Measurements from ENCODE around the gene USPL1. TPM values are rescaled to one million over a fixed set of nuclear protein-coding genes. Genes with fewer than 3 reads are reported as not detected.
A peak's percentile ranks its signal among the peaks of the same experiment; 100 is the strongest.

Gene USPL1
- total RNA-seq, 2 donors from 2014 or later = 17.9 to 19.3 TPM

GRCh38 chr13:30659980-30660379 is 42.3 kb downstream of the USPL1 start:
- no peak overlapping the region for H3K27ac Mint-ChIP-seq
- Histone ChIP-seq H3K9ac (ENCODE audit: extremely low read depth, low read length, poor library complexity, severe bottlenecking) (no peak overlapping the region), H3K27ac (ENCODE audit: low read depth, low read length) (no peak overlapping the region), H3K9me3 (ENCODE audit: control insufficient read depth, low read length) (no peaks in the 10 kb centered on the region), H3K4me3 (ENCODE audit: low read length) (no peak overlapping the region), H3K4me1 (ENCODE audit: control insufficient read depth, insufficient read depth, low read length) (peaks cover 21% of the 10 kb centered on the region), H3K27me3 (ENCODE audit: control insufficient read depth, insufficient read depth, low read length, poor library complexity, severe bottlenecking) (peaks cover 25% of the 10 kb centered on the region), H3K36me3 (ENCODE audit: control insufficient read depth, insufficient read depth, low read length) (peaks cover 29% of the 10 kb centered on the region)
- no peak overlapping the region for H3K4me3 Mint-ChIP-seq
- TF ChIP-seq, protein P1, sequence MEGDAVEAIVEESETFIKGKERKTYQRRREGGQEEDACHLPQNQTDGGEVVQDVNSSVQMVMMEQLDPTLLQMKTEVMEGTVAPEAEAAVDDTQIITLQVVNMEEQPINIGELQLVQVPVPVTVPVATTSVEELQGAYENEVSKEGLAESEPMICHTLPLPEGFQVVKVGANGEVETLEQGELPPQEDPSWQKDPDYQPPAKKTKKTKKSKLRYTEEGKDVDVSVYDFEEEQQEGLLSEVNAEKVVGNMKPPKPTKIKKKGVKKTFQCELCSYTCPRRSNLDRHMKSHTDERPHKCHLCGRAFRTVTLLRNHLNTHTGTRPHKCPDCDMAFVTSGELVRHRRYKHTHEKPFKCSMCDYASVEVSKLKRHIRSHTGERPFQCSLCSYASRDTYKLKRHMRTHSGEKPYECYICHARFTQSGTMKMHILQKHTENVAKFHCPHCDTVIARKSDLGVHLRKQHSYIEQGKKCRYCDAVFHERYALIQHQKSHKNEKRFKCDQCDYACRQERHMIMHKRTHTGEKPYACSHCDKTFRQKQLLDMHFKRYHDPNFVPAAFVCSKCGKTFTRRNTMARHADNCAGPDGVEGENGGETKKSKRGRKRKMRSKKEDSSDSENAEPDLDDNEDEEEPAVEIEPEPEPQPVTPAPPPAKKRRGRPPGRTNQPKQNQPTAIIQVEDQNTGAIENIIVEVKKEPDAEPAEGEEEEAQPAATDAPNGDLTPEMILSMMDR (conservative IDR thresholded peaks at IDR 0.05) = no peak
- H3K9me3 Mint-ChIP-seq = no peaks in the 10 kb centered on the region
- H3K36me3 Mint-ChIP-seq (ENCODE audit: low read depth) = peaks cover 25% of the 10 kb centered on the region
- WGBS, 2 experiments (ENCODE audit: insufficient coverage in 1 of 2, insufficient read length in 1 of 2) = 77 to 84% methylated on average over 2 to 7 of the region's 7 CpGs
- DNase-seq = peak; percentile 74
- peaks cover 20% of the 10 kb centered on the region for H3K27me3 Mint-ChIP-seq (ENCODE audit: insufficient read depth)
- H3K4me1 Mint-ChIP-seq = peaks cover 34% of the 10 kb centered on the region

DNA sequence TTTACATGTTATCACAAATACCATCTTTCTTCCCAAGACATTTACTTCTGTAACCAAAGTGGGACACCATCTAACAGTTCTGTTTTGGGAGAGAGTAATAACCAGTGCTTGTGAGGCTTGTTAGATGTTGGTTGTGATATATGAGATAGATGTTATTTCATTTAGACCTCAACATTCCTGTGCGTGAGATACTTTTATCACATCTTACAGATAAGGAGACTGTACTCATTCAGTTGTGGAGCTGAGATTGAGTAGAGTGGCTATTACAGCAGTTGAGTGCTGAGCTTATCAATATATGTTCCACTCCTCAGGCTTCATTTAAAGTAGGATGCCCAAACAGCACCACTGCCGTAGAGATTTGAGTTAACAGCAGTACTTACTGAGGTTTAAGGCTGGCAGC is 43.1 kb downstream of the USPL1 start:
- Histone ChIP-seq H3K4me3 (ENCODE audit: low read length) (peak overlapping the region; percentile 19), H3K4me1 (ENCODE audit: control insufficient read depth, insufficient read depth, low read length) (peaks cover 18% of the 10 kb centered on the region), H3K27ac (ENCODE audit: low read depth, low read length) (no peak overlapping the region), H3K9me3 (ENCODE audit: control insufficient read depth, low read length) (no peaks in the 10 kb centered on the region), H3K27me3 (ENCODE audit: control insufficient read depth, insufficient read depth, low read length, poor library complexity, severe bottlenecking) (peaks cover 22% of the 10 kb centered on the region), H3K9ac (ENCODE audit: extremely low read depth, low read length, poor library complexity, severe bottlenecking) (no peak overlapping the region), H3K36me3 (ENCODE audit: control insufficient read depth, insufficient read depth, low read length) (peaks cover 29% of the 10 kb centered on the region)
- Mint-ChIP-seq H3K4me3 (no peak overlapping the region), H3K4me1 (peaks cover 30% of the 10 kb centered on the region), H3K36me3 (ENCODE audit: low read depth) (peaks cover 22% of the 10 kb centered on the region), H3K9me3 (no peaks in the 10 kb centered on the region), H3K27me3 (ENCODE audit: insufficient read depth) (peaks cover 20% of the 10 kb centered on the region), H3K27ac (no peak overlapping the region)
- TF ChIP-seq, protein P1 (conservative IDR thresholded peaks at IDR 0.05) = no peak
- 80 to 91% methylated on average over 1 to 2 of the region's 2 CpGs for WGBS, 2 experiments (ENCODE audit: insufficient coverage in 1 of 2, insufficient read length in 1 of 2)
- DNase-seq = no peak

DNA sequence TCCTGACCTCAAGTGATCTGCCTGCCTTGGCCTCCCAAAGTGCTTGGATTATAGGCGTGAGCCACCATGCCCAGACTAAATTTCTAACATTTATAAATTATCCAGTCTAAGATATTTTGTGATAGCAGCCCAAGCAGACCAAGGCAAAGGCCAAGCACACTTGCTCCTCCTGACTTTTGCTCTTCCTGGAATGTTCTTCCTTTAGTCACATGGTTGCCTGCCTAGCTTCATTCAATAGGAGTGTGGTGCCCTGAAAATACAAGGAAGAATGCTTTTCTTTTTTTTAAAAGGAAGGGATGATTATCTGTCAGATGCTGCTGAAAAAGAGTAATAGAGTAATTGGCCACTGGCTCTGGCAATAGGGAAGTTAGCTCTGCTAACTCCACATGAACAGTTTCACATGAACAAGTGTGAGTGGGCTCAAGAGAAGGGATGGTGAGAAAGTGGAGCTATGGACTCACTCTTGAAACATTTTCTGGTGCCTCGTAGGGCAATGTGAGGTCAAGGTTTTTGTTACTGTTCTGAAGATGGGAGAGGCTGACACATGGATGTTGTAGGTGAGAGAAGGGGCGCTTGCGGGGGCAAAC is 47.1 kb downstream of the USPL1 start:
- Mint-ChIP-seq H3K9me3 (no peaks in the 10 kb centered on the region), H3K4me3 (no peak overlapping the region), H3K36me3 (ENCODE audit: low read depth) (no peaks in the 10 kb centered on the region), H3K4me1 (peaks cover 30% of the 10 kb centered on the region), H3K27ac (no peak overlapping the region), H3K27me3 (ENCODE audit: insufficient read depth) (no peaks in the 10 kb centered on the region)
- DNase-seq = no peak
- Histone ChIP-seq H3K27me3 (ENCODE audit: control insufficient read depth, insufficient read depth, low read length, poor library complexity, severe bottlenecking) (no peaks in the 10 kb centered on the region), H3K27ac (ENCODE audit: low read depth, low read length) (no peak overlapping the region), H3K9ac (ENCODE audit: extremely low read depth, low read length, poor library complexity, severe bottlenecking) (no peak overlapping the region), H3K36me3 (ENCODE audit: control insufficient read depth, insufficient read depth, low read length) (no peaks in the 10 kb centered on the region), H3K4me1 (ENCODE audit: control insufficient read depth, insufficient read depth, low read length) (peaks cover 18% of the 10 kb centered on the region), H3K9me3 (ENCODE audit: control insufficient read depth, low read length) (no peaks in the 10 kb centered on the region), H3K4me3 (ENCODE audit: low read length) (no peak overlapping the region)
- TF ChIP-seq, protein P1 (conservative IDR thresholded peaks at IDR 0.05) = no peak
- 96 to 100% methylated on average over 3 to 4 of the region's 4 CpGs for WGBS, 2 experiments (ENCODE audit: insufficient coverage in 1 of 2, insufficient read length in 1 of 2)

Data from endodermal cell (in vitro differentiated cells).